ENCODE results near the gene ADAM19.

Gene ADAM19

GRCh38 chr5:157563373-157563928 is 12.1 kb downstream of the ADAM19 start:
- H3K27me3 ChIP-seq (ENCODE audit: control insufficient read depth in 2 of 2, insufficient read depth in 2 of 2, low read length in 2 of 2), result no peaks in the 10 kb centered on the region
- peaks cover 7 to 15% of the 10 kb centered on the region in 2 donors for H3K4me1 ChIP-seq (ENCODE audit: control insufficient read depth in 2 of 2, insufficient read depth in 2 of 2, low read length in 2 of 2)
- H3K36me3 ChIP-seq (ENCODE audit: control insufficient read depth in 2 of 2, insufficient read depth in 2 of 2, low read length in 2 of 2), result peaks cover 0 to 4% of the 10 kb centered on the region in 2 donors
- no peak overlapping the region for H3K9ac ChIP-seq (ENCODE audit: low read depth in 1 of 2, low read length in 2 of 2)
- H3K4me3 ChIP-seq (ENCODE audit: low read length in 2 of 2), result no peak overlapping the region
- peak overlapping the region; percentile 59 to 71 for H3K27ac ChIP-seq (ENCODE audit: low read depth in 2 of 2, low read length in 2 of 2)
- H3K9me3 ChIP-seq (ENCODE audit: control insufficient read depth in 2 of 2, low read length in 2 of 2), result no peaks in the 10 kb centered on the region

GRCh38 chr5:157562111-157562581 is 13.4 kb downstream of the ADAM19 start:
- peaks cover 7 to 15% of the 10 kb centered on the region in 2 donors for H3K4me1 ChIP-seq (ENCODE audit: control insufficient read depth in 2 of 2, insufficient read depth in 2 of 2, low read length in 2 of 2)
- H3K9ac ChIP-seq (ENCODE audit: low read depth in 1 of 2, low read length in 2 of 2), result no peak overlapping the region
- H3K27me3 ChIP-seq (ENCODE audit: control insufficient read depth in 2 of 2, insufficient read depth in 2 of 2, low read length in 2 of 2), result no peaks in the 10 kb centered on the region
- H3K9me3 ChIP-seq (ENCODE audit: control insufficient read depth in 2 of 2, low read length in 2 of 2), result no peaks in the 10 kb centered on the region
- H3K4me3 ChIP-seq (ENCODE audit: low read length in 2 of 2), result no peak overlapping the region
- H3K36me3 ChIP-seq (ENCODE audit: control insufficient read depth in 2 of 2, insufficient read depth in 2 of 2, low read length in 2 of 2), result peaks cover 0 to 2% of the 10 kb centered on the region in 2 donors
- peak overlapping the region; percentile 69 to 71 for H3K27ac ChIP-seq (ENCODE audit: low read depth in 2 of 2, low read length in 2 of 2)

- H3K4me1 ChIP-seq (ENCODE audit: control insufficient read depth in 2 of 2, insufficient read depth in 2 of 2, low read length in 2 of 2), result peaks cover 7 to 15% of the 10 kb centered on the region in 2 donors
- H3K4me3 ChIP-seq (ENCODE audit: low read length in 2 of 2), result no peak overlapping the region
- peak overlapping the region; percentile 69 to 71 for H3K27ac ChIP-seq (ENCODE audit: low read depth in 2 of 2, low read length in 2 of 2)
- H3K27me3 ChIP-seq (ENCODE audit: control insufficient read depth in 2 of 2, insufficient read depth in 2 of 2, low read length in 2 of 2), result no peaks in the 10 kb centered on the region
- H3K9ac ChIP-seq (ENCODE audit: low read depth in 1 of 2, low read length in 2 of 2), result no peak overlapping the region
- peaks cover 0 to 2% of the 10 kb centered on the region in 2 donors for H3K36me3 ChIP-seq (ENCODE audit: control insufficient read depth in 2 of 2, insufficient read depth in 2 of 2, low read length in 2 of 2)
- no peaks in the 10 kb centered on the region for H3K9me3 ChIP-seq (ENCODE audit: control insufficient read depth in 2 of 2, low read length in 2 of 2)
Measured at GRCh38 chr5:157561110-157561509, 14.5 kb downstream of the ADAM19 start.

- peak overlapping the region in 1 of 2 donors; percentile 33 for H3K27ac ChIP-seq (ENCODE audit: low read depth in 2 of 2, low read length in 2 of 2)
- no peaks in the 10 kb centered on the region for H3K9me3 ChIP-seq (ENCODE audit: control insufficient read depth in 2 of 2, low read length in 2 of 2)
- H3K27me3 ChIP-seq (ENCODE audit: control insufficient read depth in 2 of 2, insufficient read depth in 2 of 2, low read length in 2 of 2), result no peaks in the 10 kb centered on the region
- no peak overlapping the region for H3K4me3 ChIP-seq (ENCODE audit: low read length in 2 of 2)
- peaks cover 12 to 22% of the 10 kb centered on the region in 2 donors for H3K4me1 ChIP-seq (ENCODE audit: control insufficient read depth in 2 of 2, insufficient read depth in 2 of 2, low read length in 2 of 2)
- H3K36me3 ChIP-seq (ENCODE audit: control insufficient read depth in 2 of 2, insufficient read depth in 2 of 2, low read length in 2 of 2), result peaks cover 0 to 2% of the 10 kb centered on the region in 2 donors
- H3K9ac ChIP-seq (ENCODE audit: low read depth in 1 of 2, low read length in 2 of 2), result no peak overlapping the region
Measured at GRCh38 chr5:157559301-157559700, 16.3 kb downstream of the ADAM19 start.

- H3K4me3 ChIP-seq (ENCODE audit: low read length in 2 of 2), result no peak overlapping the region
- H3K36me3 ChIP-seq (ENCODE audit: control insufficient read depth in 2 of 2, insufficient read depth in 2 of 2, low read length in 2 of 2), result peaks cover 0 to 2% of the 10 kb centered on the region in 2 donors
- no peaks in the 10 kb centered on the region for H3K27me3 ChIP-seq (ENCODE audit: control insufficient read depth in 2 of 2, insufficient read depth in 2 of 2, low read length in 2 of 2)
- no peak overlapping the region for H3K9ac ChIP-seq (ENCODE audit: low read depth in 1 of 2, low read length in 2 of 2)
- peak overlapping the region in 1 of 2 donors; percentile 1 for H3K27ac ChIP-seq (ENCODE audit: low read depth in 2 of 2, low read length in 2 of 2)
- H3K4me1 ChIP-seq (ENCODE audit: control insufficient read depth in 2 of 2, insufficient read depth in 2 of 2, low read length in 2 of 2), result peaks cover 13 to 23% of the 10 kb centered on the region in 2 donors
- H3K9me3 ChIP-seq (ENCODE audit: control insufficient read depth in 2 of 2, low read length in 2 of 2), result no peaks in the 10 kb centered on the region
Measured at GRCh38 chr5:157558681-157559080, 16.9 kb downstream of the ADAM19 start.

GRCh38 chr5:157558041-157558595 is 17.5 kb downstream of the ADAM19 start:
- Histone ChIP-seq H3K27me3 (ENCODE audit: control insufficient read depth in 2 of 2, insufficient read depth in 2 of 2, low read length in 2 of 2) (no peaks in the 10 kb centered on the region), H3K27ac (ENCODE audit: low read depth in 2 of 2, low read length in 2 of 2) (no peak overlapping the region), H3K4me1 (ENCODE audit: control insufficient read depth in 2 of 2, insufficient read depth in 2 of 2, low read length in 2 of 2) (peaks cover 12 to 21% of the 10 kb centered on the region in 2 donors), H3K4me3 (ENCODE audit: low read length in 2 of 2) (no peak overlapping the region), H3K36me3 (ENCODE audit: control insufficient read depth in 2 of 2, insufficient read depth in 2 of 2, low read length in 2 of 2) (peaks cover 0 to under 1% of the 10 kb centered on the region in 2 donors), H3K9ac (ENCODE audit: low read depth in 1 of 2, low read length in 2 of 2) (no peak overlapping the region), H3K9me3 (ENCODE audit: control insufficient read depth in 2 of 2, low read length in 2 of 2) (no peaks in the 10 kb centered on the region)

GRCh38 chr5:157556615-157557418 is 18.8 kb downstream of the ADAM19 start:
- Histone ChIP-seq H3K27me3 (ENCODE audit: control insufficient read depth in 2 of 2, insufficient read depth in 2 of 2, low read length in 2 of 2) (no peaks in the 10 kb centered on the region), H3K36me3 (ENCODE audit: control insufficient read depth in 2 of 2, insufficient read depth in 2 of 2, low read length in 2 of 2) (no peaks in the 10 kb centered on the region), H3K9me3 (ENCODE audit: control insufficient read depth in 2 of 2, low read length in 2 of 2) (no peaks in the 10 kb centered on the region), H3K4me3 (ENCODE audit: low read length in 2 of 2) (no peak overlapping the region), H3K27ac (ENCODE audit: low read depth in 2 of 2, low read length in 2 of 2) (no peak overlapping the region), H3K4me1 (ENCODE audit: control insufficient read depth in 2 of 2, insufficient read depth in 2 of 2, low read length in 2 of 2) (peaks cover 10 to 11% of the 10 kb centered on the region in 2 donors), H3K9ac (ENCODE audit: low read depth in 1 of 2, low read length in 2 of 2) (no peak overlapping the region)

- Histone ChIP-seq H3K4me1 (ENCODE audit: control insufficient read depth in 2 of 2, insufficient read depth in 2 of 2, low read length in 2 of 2) (peaks cover 10 to 11% of the 10 kb centered on the region in 2 donors), H3K36me3 (ENCODE audit: control insufficient read depth in 2 of 2, insufficient read depth in 2 of 2, low read length in 2 of 2) (no peaks in the 10 kb centered on the region), H3K27ac (ENCODE audit: low read depth in 2 of 2, low read length in 2 of 2) (peak overlapping the region; percentile 20 to 27), H3K9ac (ENCODE audit: low read depth in 1 of 2, low read length in 2 of 2) (no peak overlapping the region), H3K4me3 (ENCODE audit: low read length in 2 of 2) (no peak overlapping the region), H3K27me3 (ENCODE audit: control insufficient read depth in 2 of 2, insufficient read depth in 2 of 2, low read length in 2 of 2) (no peaks in the 10 kb centered on the region), H3K9me3 (ENCODE audit: control insufficient read depth in 2 of 2, low read length in 2 of 2) (no peaks in the 10 kb centered on the region)
Measured at GRCh38 chr5:157555037-157555640, 20.4 kb downstream of the ADAM19 start.

- no peaks in the 10 kb centered on the region for H3K9me3 ChIP-seq (ENCODE audit: control insufficient read depth in 2 of 2, low read length in 2 of 2)
- H3K4me1 ChIP-seq (ENCODE audit: control insufficient read depth in 2 of 2, insufficient read depth in 2 of 2, low read length in 2 of 2), result peaks cover 10 to 11% of the 10 kb centered on the region in 2 donors
- no peak overlapping the region for H3K9ac ChIP-seq (ENCODE audit: low read depth in 1 of 2, low read length in 2 of 2)
- peak overlapping the region; percentile 20 to 32 for H3K27ac ChIP-seq (ENCODE audit: low read depth in 2 of 2, low read length in 2 of 2)
- H3K27me3 ChIP-seq (ENCODE audit: control insufficient read depth in 2 of 2, insufficient read depth in 2 of 2, low read length in 2 of 2), result no peaks in the 10 kb centered on the region
- no peak overlapping the region for H3K4me3 ChIP-seq (ENCODE audit: low read length in 2 of 2)
- no peaks in the 10 kb centered on the region for H3K36me3 ChIP-seq (ENCODE audit: control insufficient read depth in 2 of 2, insufficient read depth in 2 of 2, low read length in 2 of 2)
Measured at GRCh38 chr5:157554179-157555036, 21.2 kb downstream of the ADAM19 start.
